ENCODE measurements around the gene CYP3A5.

Gene CYP3A5

GRCh38 chr7:99693100-99693426 is 13.3 kb upstream of the CYP3A5 start:
- TF ChIP-seq GATA3 (IDR thresholded peaks at IDR 0.05; ENCODE audit: low read depth, low read length) (no peak), GATA2 (IDR thresholded peaks at IDR 0.05; ENCODE audit: low read depth, low read length) (no peak)

GRCh38 chr7:99685129-99685758 is 5.4 kb upstream of the CYP3A5 start:
- no peak for TF ChIP-seq GATA2 (IDR thresholded peaks at IDR 0.05; ENCODE audit: low read depth, low read length)

GRCh38 chr7:99679032-99679399 is 780 bp downstream of the CYP3A5 start:
- no peak for TF ChIP-seq GATA3 (IDR thresholded peaks at IDR 0.05; ENCODE audit: low read depth, low read length)
- no peak for TF ChIP-seq GATA2 (IDR thresholded peaks at IDR 0.05; ENCODE audit: low read depth, low read length)

- no peak for TF ChIP-seq GATA3 (IDR thresholded peaks at IDR 0.05; ENCODE audit: low read depth, low read length)
- TF ChIP-seq GATA2 (IDR thresholded peaks at IDR 0.05; ENCODE audit: low read depth, low read length): no peak
These were observed 2.1 kb downstream of the CYP3A5 start for GRCh38 chr7:99677648-99678045.

- TF ChIP-seq GATA2 (IDR thresholded peaks at IDR 0.05; ENCODE audit: low read depth, low read length) (no peak), GATA3 (IDR thresholded peaks at IDR 0.05; ENCODE audit: low read depth, low read length) (no peak)
These were observed 2.7 kb downstream of the CYP3A5 start for GRCh38 chr7:99677013-99677647.

- TF ChIP-seq GATA2 (IDR thresholded peaks at IDR 0.05; ENCODE audit: low read depth, low read length) (no peak), GATA3 (IDR thresholded peaks at IDR 0.05; ENCODE audit: low read depth, low read length) (no peak)
These were observed 4.6 kb downstream of the CYP3A5 start for GRCh38 chr7:99674995-99675742.

GRCh38 chr7:99672573-99672972 is 7.2 kb downstream of the CYP3A5 start:
- TF ChIP-seq GATA2 (IDR thresholded peaks at IDR 0.05; ENCODE audit: low read depth, low read length) (no peak), GATA3 (IDR thresholded peaks at IDR 0.05; ENCODE audit: low read depth, low read length) (no peak)

GRCh38 chr7:99669782-99670181 is 10.0 kb downstream of the CYP3A5 start:
- TF ChIP-seq GATA3 (IDR thresholded peaks at IDR 0.05; ENCODE audit: low read depth, low read length) (no peak), GATA2 (IDR thresholded peaks at IDR 0.05; ENCODE audit: low read depth, low read length) (no peak)

- TF ChIP-seq GATA3 (IDR thresholded peaks at IDR 0.05; ENCODE audit: low read depth, low read length) (no peak), GATA2 (IDR thresholded peaks at IDR 0.05; ENCODE audit: low read depth, low read length) (no peak)
These were observed 11.3 kb downstream of the CYP3A5 start for GRCh38 chr7:99668541-99668940.

GRCh38 chr7:99667179-99667578 is 12.6 kb downstream of the CYP3A5 start:
- no peak for TF ChIP-seq GATA2 (IDR thresholded peaks at IDR 0.05; ENCODE audit: low read depth, low read length)
- no peak for TF ChIP-seq GATA3 (IDR thresholded peaks at IDR 0.05; ENCODE audit: low read depth, low read length)

GRCh38 chr7:99666013-99666395 is 13.8 kb downstream of the CYP3A5 start:
- TF ChIP-seq GATA3 (IDR thresholded peaks at IDR 0.05; ENCODE audit: low read depth, low read length) (no peak), GATA2 (IDR thresholded peaks at IDR 0.05; ENCODE audit: low read depth, low read length) (no peak)

GRCh38 chr7:99665312-99666012 is 14.3 kb downstream of the CYP3A5 start:
- TF ChIP-seq GATA2 (IDR thresholded peaks at IDR 0.05; ENCODE audit: low read depth, low read length) (no peak), GATA3 (IDR thresholded peaks at IDR 0.05; ENCODE audit: low read depth, low read length) (no peak)

GRCh38 chr7:99653754-99654153 is 26.0 kb downstream of the CYP3A5 start:
- TF ChIP-seq GATA2 (IDR thresholded peaks at IDR 0.05; ENCODE audit: low read depth, low read length) (no peak), GATA3 (IDR thresholded peaks at IDR 0.05; ENCODE audit: low read depth, low read length) (no peak)

- TF ChIP-seq GATA2 (IDR thresholded peaks at IDR 0.05; ENCODE audit: low read depth, low read length) (no peak), GATA3 (IDR thresholded peaks at IDR 0.05; ENCODE audit: low read depth, low read length) (no peak)
These were observed 27.1 kb downstream of the CYP3A5 start for GRCh38 chr7:99652671-99653070.
